GM11168 (cell line): ENCODE data around the gene MAMDC4.
"Not testable (repeated sequence)": the region's sequence is repeated elsewhere in the genome, so short reads cannot be mapped to it uniquely, and the experiment has no call there.

ENCODE experiments used
- in situ Hi-C: fragments of 300-500 bp; cut with MboI; formaldehyde crosslinking; loops from one replicate; pipeline ENCODE4 v1.12.0; 2022; ENCODE audit warnings: low sequenced_read_pairs; ENCODE audit not compliant: unreplicated experiment

The MAMDC4 gene

DNA sequence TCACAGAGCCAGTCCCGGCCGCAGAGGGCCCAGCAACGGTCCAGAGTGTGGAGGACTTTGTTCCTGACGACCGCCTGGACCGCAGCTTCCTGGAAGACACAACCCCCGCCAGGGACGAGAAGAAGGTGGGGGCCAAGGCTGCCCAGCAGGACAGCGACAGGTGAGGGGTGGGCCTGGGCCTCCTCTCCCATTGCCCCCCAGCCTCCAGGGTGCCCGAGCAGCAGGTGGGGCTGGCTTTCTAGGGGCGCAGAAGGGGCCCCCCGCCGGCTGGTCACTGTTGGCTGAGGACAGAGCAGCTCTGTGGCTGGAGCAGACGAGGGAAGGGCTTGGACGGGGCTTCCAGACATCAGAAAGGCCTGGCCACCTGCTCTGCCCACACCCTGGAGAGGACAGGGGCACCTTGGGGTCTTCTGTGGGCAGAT, 14.3 kb upstream of the MAMDC4 start:
- in situ Hi-C loops, result not testable (repeated sequence)

GRCh38 chr9:136838314-136839228, 13.6 kb upstream of the MAMDC4 start:
- in situ Hi-C loops, result no loop called here

DNA sequence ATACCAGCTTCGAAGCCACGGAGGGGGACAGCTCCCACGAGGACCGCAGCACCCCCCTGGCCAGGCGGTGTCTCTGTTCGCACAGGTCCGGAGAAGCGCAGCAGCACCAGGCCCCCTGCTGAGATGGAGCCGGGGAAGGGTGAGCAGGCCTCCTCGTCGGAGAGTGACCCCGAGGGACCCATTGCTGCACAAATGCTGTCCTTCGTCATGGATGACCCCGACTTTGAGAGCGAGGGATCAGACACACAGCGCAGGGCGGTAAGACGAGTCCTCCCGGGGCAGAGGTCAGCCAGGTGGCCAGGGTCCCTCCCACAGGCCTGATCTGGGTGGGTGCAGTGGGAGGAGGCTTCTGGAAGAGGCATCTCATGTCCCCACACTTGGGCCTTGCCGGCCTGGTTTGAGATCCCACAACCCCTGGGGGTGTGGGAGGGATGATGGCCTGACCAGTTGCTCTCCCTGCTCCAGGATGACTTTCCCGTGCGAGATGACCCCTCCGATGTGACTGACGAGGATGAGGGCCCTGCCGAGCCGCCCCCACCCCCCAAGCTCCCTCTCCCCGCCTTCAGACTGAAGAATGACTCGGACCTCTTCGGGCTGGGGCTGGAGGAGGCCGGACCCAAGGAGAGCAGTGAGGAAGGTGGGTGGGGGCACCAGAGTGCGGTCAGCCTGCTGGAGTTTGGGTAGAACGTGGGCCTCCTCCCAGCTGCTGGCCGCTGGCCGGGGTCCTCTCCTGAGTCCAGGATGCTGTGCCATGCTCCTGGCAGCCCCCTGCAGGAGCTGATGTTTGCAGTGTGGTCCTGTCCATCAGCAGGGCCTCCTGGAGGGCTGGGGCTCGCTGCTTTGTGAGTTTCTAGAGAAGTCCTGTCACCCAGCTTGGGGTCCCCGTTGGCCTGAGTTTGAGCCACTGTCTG, 12.7 kb upstream of the MAMDC4 start:
- in situ Hi-C loops, result no loop called here

GRCh38 chr9:136840140-136840876, 11.8 kb upstream of the MAMDC4 start:
- in situ Hi-C loops, result no loop called here

DNA sequence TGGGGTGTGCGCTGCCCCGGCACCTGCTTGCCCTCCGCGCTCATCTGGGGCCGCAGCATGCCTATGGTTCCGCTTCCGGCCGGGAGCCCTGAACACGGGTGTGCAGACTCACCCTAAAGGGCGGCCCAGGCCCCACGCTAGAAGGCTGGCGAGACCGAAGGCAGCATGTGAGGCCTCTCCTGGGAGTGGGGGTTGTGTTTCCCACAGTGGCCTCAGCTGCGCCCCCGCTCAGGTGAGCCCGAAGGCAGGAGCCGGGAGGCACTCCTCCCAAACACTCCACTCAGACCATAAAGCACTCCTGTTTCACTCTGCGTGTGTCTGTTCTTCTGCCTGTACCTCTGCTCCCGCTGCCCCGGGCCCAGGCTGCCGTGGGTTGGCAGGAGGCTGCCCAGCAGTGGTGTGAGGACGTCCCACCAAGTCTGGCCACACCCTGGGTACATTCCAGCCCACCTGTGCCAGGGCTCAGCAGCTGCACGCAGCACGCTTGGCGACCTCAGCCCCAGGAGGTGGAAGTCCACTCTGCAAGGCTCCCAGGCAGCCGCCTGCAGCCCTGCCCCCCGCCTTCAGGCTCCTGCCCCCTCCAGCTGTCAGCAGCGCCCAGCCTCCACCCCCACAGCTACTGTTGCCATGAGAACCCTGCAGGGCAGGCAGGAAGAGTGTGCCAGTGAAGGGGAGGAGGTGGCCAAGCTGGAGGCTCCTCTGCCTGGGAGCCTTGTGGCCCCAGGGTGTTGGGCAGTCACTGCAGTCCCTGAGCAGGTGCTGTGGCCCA, 11.1 kb upstream of the MAMDC4 start:
- in situ Hi-C loops, result no loop called here

DNA sequence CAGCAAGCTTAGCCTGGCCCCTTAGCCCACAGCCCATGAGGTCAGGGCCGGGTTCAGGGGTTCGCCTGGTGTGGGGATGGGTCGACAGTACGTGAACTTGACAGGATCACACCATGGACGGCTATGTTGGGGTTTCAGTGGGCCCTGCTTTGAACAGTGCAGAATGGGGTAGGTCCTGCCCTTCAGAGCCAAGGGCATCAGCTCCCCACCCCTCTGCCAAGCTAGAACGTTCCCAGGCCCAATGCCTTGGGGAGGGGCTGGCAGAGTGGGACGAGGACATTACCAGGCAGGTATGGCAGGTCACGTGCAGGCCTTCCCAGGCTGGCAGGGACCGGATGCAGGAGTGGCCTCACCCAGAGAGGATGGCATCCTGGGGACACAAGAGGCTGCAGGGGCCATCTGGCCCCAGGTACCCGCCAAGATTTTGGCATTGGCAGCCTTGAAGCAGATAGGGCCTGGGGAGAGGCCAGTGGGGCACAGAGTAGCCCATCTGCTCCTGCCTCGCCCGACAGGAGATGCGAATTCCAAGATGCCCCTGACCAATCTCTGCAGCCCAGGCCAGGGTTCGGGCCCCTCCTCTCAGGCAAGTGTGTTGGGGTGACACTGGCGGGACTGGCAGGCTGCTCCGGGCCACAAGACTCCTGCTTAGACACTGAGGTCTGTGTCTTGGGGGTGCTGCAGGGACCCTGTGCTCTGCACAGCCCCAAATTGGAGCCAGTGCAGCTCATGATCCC, 10.3 kb upstream of the MAMDC4 start:
- in situ Hi-C loops, result not testable (repeated sequence)

DNA sequence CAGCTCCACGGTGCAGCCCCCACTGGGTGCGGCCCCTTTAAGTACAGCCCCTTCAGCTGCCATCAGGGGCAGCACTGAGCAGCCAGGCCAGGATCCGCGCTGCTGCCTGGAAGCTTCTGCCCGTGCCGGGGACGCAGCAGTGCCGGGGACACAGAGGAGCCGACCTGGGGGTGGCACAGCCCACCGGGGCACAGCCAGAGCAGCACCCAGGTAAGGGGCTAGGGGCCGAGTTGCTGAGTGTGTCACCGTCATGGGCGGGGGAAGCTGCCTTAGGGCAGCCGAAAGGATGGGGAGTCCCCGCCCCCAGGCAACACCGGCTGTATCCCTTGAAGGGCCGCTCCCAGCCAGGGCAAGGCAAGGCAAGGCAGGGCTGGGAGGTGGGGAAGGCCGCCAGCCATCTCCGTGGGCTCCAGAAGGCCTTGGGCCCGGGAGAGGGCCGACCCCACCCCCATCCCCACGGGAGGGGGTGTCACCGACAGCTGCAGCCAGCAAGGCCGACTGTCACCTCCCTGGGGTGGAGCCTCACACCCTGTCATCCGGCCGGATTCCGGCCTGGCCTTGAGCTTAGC, 9.7 kb upstream of the MAMDC4 start, which contains the start of gene AJM1:
AJM1 (plus strand) TSS at position 99 of the 569 bp plus-strand sequence. CDS start 1,937 bp downstream, outside the sequence.
- in situ Hi-C loops, result not testable (repeated sequence)

DNA sequence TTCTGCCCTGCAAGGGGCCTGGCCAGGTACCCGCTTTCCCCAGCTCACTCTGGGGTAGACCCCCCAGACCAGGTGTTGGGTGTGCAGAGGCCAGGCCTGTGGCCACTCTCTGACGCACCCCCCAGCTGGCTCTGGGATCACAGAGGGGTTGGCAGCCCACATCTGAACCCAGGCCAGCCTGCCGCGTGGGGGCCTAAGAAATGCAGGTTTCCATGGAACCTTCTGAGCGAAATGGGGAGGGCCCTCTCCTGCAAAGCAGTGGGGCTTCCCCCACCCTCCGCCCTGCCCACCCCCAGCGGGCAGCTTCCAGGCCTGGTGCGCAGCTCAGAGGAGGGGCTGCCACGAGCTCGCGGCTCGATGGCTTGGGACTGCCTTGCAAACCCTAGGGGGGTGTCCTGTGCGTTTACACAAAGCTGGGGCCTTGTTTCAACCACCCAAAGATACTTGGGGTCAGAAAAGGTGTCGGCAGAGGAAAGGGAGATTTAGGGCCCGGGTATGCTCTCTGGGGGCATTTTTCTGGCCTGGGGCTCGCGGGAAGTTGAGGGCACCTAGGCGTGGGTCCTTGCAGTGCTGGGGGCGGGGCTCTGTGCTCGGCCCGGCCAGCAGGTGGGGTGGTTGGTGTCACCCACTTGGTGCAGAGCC, 8.9 kb upstream of the MAMDC4 start:
- in situ Hi-C loops, result not testable (repeated sequence)

- in situ Hi-C loops, result not testable (repeated sequence)
These were observed 8.1 kb upstream of the MAMDC4 start for GRCh38 chr9:136843801-136844740.

- in situ Hi-C loops, result no loop called here
These were observed 7.2 kb upstream of the MAMDC4 start for GRCh38 chr9:136844761-136845464.

GRCh38 chr9:136845465-136846260, 6.5 kb upstream of the MAMDC4 start:
- in situ Hi-C loops, result no loop called here

DNA sequence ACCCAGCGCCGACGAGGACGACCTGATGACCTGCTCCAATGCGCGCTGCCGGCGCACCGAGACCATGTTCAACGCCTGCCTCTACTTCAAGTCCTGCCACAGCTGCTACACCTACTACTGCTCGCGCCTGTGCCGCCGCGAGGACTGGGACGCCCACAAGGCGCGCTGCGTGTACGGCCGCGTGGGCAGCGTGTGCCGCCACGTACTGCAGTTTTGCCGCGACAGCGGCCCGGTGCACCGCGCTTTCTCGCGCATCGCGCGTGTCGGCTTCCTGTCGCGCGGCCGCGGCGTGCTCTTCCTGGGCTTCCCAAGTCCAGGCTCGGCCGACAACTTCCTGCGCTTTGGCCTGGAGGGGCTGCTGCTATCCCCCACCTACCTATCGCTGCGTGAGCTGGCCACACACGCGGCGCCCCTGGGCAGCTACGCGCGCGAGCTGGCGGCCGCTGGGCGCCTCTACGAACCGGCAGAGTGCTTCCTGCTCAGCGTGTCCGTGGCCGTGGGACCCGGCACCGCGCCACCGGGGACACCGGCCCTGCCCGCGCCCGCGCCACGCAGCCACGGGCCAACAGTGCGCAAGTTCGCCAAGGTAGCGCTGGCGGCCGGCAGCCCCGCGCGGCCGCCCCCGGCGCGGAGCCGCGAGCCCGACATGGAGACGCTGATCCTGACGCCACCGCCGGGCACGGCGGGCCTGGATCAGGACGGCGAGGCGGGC, 5.6 kb upstream of the MAMDC4 start:
- in situ Hi-C loops, result no loop called here

- in situ Hi-C loops, result no loop called here
These were observed 4.9 kb upstream of the MAMDC4 start for GRCh38 chr9:136847088-136847825.

DNA sequence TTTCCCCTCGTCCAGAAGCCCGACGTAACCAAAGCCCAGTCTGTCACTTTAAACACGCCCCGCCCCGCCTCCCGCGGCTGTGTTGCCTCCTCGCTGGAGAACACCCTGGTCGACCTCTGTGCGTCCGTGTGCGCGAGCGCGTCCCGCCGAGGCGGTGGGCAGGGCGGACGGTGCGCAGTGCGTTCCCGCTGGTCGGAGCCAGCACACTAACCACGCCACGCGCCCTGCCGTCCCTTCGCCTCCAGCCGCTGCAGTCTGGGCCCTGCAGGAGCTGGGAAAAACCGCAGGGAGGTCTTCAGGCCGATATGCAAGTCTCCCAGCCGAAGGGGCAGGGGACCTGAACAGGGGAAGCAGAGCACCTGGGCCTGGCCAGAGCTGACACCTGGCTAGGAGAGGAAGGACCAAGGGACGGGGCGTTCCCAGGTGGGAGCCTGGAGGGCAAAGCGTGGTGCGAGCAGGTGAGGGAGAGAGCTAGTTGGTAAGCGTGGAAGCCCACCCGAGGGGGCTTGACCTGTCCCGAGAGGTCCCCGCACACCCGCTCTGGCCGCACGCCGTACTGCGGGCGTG, 4.2 kb upstream of the MAMDC4 start:
- in situ Hi-C loops, result no loop called here
